Breast epithelium (tissue), 4 donors: ENCODE data around the gene RANBP1. TPM values are rescaled to one million over a fixed set of nuclear protein-coding genes. Genes with fewer than 3 reads are reported as not detected.

Experiments used
- DNase-seq, 2 donors: peaks; one replicate each; pipeline ENCODE4 v3.0.0-alpha.2; 2019; ENCODE audit warnings: low spot score in 2 of 2
- H3K27ac ChIP-seq, 2 donors: fragments of 200-600 bp; sonication (generic) in 1 of 2; one replicate each; pipeline ENCODE4 v1.5.1; 2016 to 2019; ENCODE audit warnings: mild to moderate bottlenecking in 1 of 2
- H3K27me3 ChIP-seq, 2 donors: fragments of 200-600 bp; sonication (generic) in 1 of 2; one replicate each; pipeline versions ENCODE4 v1.5.1 to v1.6.0; 2017 to 2019; ENCODE audit warnings: control low read depth in 1 of 2, mild to moderate bottlenecking in 1 of 2
- H3K36me3 ChIP-seq: fragments of 200-600 bp; one replicate; pipeline ENCODE4 v1.5.1; 2019
- H3K4me1 ChIP-seq, 2 donors: fragments of 200-600 bp; sonication (generic); one replicate each; pipeline ENCODE4 v1.5.1; 2016 to 2019; ENCODE audit warnings: control low read depth in 1 of 2
- H3K4me3 ChIP-seq, 3 donors: fragments of 200-600 bp; sonication (generic); 1 replicate in 2 of 3; 2 replicates in 1 of 3; pipeline ENCODE4 v1.5.1; 2016 to 2019; ENCODE audit warnings: mild to moderate bottlenecking in 3 of 3, moderate library complexity in 2 of 3
- H3K9me3 ChIP-seq, 2 donors: fragments of 200-600 bp; sonication (generic) in 1 of 2; one replicate each; pipeline ENCODE4 v1.5.1; 2016 to 2019; ENCODE audit warnings: control low read depth in 1 of 2
- CTCF ChIP-seq, 3 donors: fragments of 450-650 bp; IDR thresholded peaks; one replicate each; pipeline ENCODE4 v1.5.1; 2016 to 2017; ENCODE audit warnings: antibody characterized with exemption in 3 of 3, mild to moderate bottlenecking in 3 of 3, moderate library complexity in 3 of 3
- POLR2A ChIP-seq: fragments of 450-650 bp; IDR thresholded peaks from one replicate; pipeline ENCODE4 v1.6.1; 2016; ENCODE audit warnings: antibody characterized with exemption, mild to moderate bottlenecking, moderate library complexity
- POLR2AphosphoS5 ChIP-seq, 3 donors: sonication (generic); formaldehyde crosslinking; IDR thresholded peaks; one replicate each; pipeline ENCODE4 v1.6.1; 2017; ENCODE audit warnings: antibody characterized with exemption in 3 of 3
- intact Hi-C: fragments of 100-400 bp; cut with DNase I; formaldehyde crosslinking; loops from one replicate; pipeline ENCODE4 v1.15.1; 2023; ENCODE audit warnings: low total_unique reads
- total RNA-seq, 3 donors: library from RNA; depleted of rRNA; stranded (reverse); fragments of >200 nt; gene quantifications; one replicate each; pipeline ENCODE4 v1.1.0, GENCODE V29; 2016

Gene RANBP1
- total RNA-seq, 3 donors from 2014 or later: 131 to 202 (median 146) TPM

- no peaks in the 10 kb centered on the region for H3K27me3 ChIP-seq
- H3K27ac ChIP-seq: no peak overlapping the region
- no peak for DNase-seq
- intact Hi-C loops: no loop called here
- no peak overlapping the region for H3K4me3 ChIP-seq
- TF ChIP-seq POLR2AphosphoS5 (IDR thresholded peaks at IDR 0.05) (no peak), POLR2A (no peak), CTCF (IDR thresholded peaks at IDR 0.05) (no peak)
- peaks cover 17% of the 10 kb centered on the region for H3K36me3 ChIP-seq
- H3K9me3 ChIP-seq: no peaks in the 10 kb centered on the region
- peaks cover 3 to 6% of the 10 kb centered on the region in 2 donors for H3K4me1 ChIP-seq
These were observed 29.8 kb upstream of the RANBP1 start for GRCh38 chr22:20086101-20086599.

GRCh38 chr22:20086763-20087162, 29.1 kb upstream of the RANBP1 start:
- Histone ChIP-seq H3K27me3 (no peaks in the 10 kb centered on the region), H3K4me3 (no peak overlapping the region), H3K4me1 (no peaks in the 10 kb centered on the region), H3K36me3 (peaks cover 18% of the 10 kb centered on the region), H3K27ac (no peak overlapping the region), H3K9me3 (no peaks in the 10 kb centered on the region)
- no peak for DNase-seq
- TF ChIP-seq POLR2A (no peak), CTCF (IDR thresholded peaks at IDR 0.05) (no peak), POLR2AphosphoS5 (IDR thresholded peaks at IDR 0.05) (no peak)
- intact Hi-C loops: no loop called here

GRCh38 chr22:20087319-20088262, 28.3 kb upstream of the RANBP1 start:
- intact Hi-C loops: no loop called here
- H3K4me3 ChIP-seq: no peak overlapping the region
- H3K4me1 ChIP-seq: no peaks in the 10 kb centered on the region
- TF ChIP-seq POLR2AphosphoS5 (IDR thresholded peaks at IDR 0.05): no peak
- TF ChIP-seq POLR2A: no peak
- TF ChIP-seq CTCF (IDR thresholded peaks at IDR 0.05): no peak
- H3K27ac ChIP-seq: no peak overlapping the region
- no peaks in the 10 kb centered on the region for H3K27me3 ChIP-seq
- H3K9me3 ChIP-seq: no peaks in the 10 kb centered on the region
- H3K36me3 ChIP-seq: peaks cover 24% of the 10 kb centered on the region
- DNase-seq: no peak

- DNase-seq: no peak
- H3K4me3 ChIP-seq: no peak overlapping the region
- H3K9me3 ChIP-seq: no peaks in the 10 kb centered on the region
- intact Hi-C loops: no loop called here
- H3K4me1 ChIP-seq: no peaks in the 10 kb centered on the region
- H3K36me3 ChIP-seq: peaks cover 24% of the 10 kb centered on the region
- no peaks in the 10 kb centered on the region for H3K27me3 ChIP-seq
- TF ChIP-seq CTCF (IDR thresholded peaks at IDR 0.05): no peak
- TF ChIP-seq POLR2A: no peak
- TF ChIP-seq POLR2AphosphoS5 (IDR thresholded peaks at IDR 0.05): no peak
- no peak overlapping the region for H3K27ac ChIP-seq
These were observed 27.6 kb upstream of the RANBP1 start for GRCh38 chr22:20088263-20088648.
